Ammon's horn (tissue), 1 donor: ENCODE results near the gene RCOR1.
"Not testable (repeated sequence)": the region's sequence is repeated elsewhere in the genome, so short reads cannot be mapped to it uniquely, and the experiment has no call there.

Experiments used
- DNase-seq: peaks from one replicate; pipeline ENCODE4 v3.0.0-alpha.2; 2016; ENCODE audit warnings: low spot score

RCOR1 gene

DNA sequence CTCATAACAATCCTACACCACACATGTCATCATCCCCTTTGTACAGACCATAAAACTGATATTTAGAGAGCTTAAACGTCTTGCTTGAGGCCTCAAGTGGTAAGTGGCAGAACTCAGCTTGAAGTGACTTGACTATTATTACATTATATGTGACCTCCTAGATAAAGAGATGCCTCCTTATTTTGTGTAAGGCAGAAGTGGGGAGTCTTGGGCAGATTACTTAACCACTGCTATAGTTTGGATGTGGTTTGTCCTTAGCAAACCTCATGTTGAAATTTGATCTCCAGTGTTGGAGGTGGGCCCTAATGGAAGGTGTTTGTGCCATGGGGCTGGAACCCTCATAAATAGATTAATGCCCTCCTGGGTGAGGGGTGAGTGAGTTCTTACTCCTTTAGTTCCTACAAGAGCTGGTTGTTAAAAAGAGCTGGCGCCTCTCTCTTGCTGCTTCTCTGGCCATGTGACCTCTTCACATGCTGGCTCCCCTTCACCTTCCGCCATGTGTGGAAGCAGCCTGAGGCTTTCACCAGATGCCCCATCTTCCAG lies 37.4 kb downstream of the RCOR1 start:
- DNase-seq = no peak

DNA sequence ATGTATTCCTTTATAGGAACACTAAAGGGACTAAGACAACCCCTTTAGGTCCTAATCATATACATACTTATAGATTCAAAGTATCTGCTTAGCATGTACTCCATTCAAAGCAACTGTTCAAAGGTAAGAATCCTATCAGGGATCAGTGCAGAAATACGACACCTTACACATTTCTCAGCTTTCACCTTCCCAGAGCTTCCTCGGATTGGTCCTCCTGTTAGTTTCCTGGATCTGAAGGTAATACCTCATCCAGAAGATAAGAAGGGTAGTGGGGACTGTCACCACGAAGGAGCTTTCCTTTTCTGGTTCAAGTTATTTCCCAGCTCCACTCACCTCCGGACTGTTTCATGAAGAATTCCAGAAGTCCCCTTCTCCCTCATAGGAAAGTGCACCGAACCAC lies 38.0 kb downstream of the RCOR1 start:
- no peak for DNase-seq

- DNase-seq = no peak
Measured at GRCh38 chr14:102630881-102631280, 38.4 kb downstream of the RCOR1 start.

- no peak for DNase-seq
Measured at GRCh38 chr14:102633906-102634595, 41.6 kb downstream of the RCOR1 start.

DNA sequence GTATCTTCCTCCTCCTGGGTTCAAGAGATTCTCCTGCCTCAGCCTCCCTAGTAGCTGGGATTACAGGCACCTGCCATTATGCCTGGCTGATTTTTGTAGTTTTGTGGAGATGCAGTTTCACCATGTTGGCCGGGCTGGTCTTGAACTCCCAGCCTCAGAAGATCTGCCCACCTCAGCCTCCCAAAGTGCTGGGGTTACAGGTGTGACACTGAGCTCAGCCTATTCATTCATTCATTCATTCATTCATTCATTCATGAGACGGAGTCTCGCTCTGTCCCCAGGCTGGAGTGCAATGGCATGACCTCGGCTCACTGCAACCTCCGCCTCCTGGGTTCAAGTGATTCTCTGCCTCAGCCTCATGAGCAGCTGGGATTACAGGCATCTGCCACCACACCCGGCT lies 47.2 kb downstream of the RCOR1 start:
- DNase-seq = not testable (repeated sequence)

- no peak for DNase-seq
Measured at GRCh38 chr14:102644523-102644922, 52.1 kb downstream of the RCOR1 start.

- DNase-seq = no peak
Measured at GRCh38 chr14:102645746-102646440, 53.4 kb downstream of the RCOR1 start.

GRCh38 chr14:102646615-102647014 lies 54.2 kb downstream of the RCOR1 start:
- DNase-seq = no peak

DNA sequence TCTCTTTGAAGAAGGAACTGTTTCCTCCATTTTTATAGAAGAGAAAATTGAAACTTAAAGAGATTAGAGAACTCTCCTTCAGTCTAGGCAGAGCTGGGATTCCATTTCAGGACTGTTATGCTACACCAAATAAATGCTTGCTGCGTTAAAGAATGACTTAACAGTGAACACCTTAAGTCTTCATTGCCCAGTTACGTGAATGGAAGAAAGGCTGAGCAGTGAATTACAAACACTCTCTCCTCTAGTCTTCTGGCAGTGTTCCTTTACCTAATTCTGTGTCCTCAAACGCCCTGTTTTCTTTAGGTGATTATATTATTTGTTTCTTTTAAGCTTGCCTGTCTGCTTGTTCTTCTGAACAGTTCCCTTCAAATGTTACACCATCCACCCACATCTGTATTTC lies 59.7 kb downstream of the RCOR1 start:
- no peak for DNase-seq

- DNase-seq = no peak
Measured at GRCh38 chr14:102654298-102654697, 61.8 kb downstream of the RCOR1 start.

GRCh38 chr14:102655137-102655536 lies 62.7 kb downstream of the RCOR1 start:
- DNase-seq = no peak

DNA sequence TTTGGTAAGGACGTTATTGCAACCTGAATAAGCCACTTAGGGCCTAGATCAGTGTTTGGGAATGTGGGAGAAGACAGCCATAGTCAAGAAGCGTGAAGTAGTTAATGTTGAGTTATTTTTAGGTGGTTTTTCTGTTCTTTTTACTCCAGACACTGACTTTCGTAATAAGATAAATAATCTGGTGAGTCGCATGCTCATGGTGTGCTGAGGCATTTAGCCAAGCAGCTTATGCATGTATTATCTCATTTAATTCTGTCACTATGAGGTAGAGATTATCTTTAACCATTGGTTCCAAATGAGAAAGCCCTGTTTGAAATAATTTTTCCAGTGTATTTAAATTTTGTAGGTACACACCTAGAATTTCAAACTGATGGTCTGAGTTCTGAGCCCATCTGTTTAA lies 67.3 kb downstream of the RCOR1 start:
- no peak for DNase-seq

DNA sequence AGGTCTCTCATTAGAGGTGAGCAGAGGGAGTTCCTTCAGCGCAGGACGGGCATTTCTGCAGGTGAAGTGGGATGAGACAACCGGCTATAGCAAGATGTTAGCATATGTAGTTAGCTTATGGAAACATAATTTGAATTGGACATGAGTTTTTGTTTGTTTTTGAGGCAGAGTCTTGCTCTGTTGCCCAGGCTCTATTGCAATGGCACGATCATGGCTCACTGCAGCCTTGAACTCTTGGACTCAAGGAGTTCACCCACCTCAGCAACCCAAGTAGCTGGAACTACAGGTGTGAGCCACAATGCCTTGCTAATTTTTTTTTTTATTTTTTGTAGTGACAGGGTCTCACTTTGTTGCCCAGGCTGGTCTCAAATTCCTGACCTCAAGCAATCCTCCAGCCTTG lies 69.2 kb downstream of the RCOR1 start:
- DNase-seq = no peak

GRCh38 chr14:102662636-102663430 lies 70.4 kb downstream of the RCOR1 start:
- no peak for DNase-seq

- no peak for DNase-seq
Measured at GRCh38 chr14:102663440-102663839, 71.0 kb downstream of the RCOR1 start.

DNA sequence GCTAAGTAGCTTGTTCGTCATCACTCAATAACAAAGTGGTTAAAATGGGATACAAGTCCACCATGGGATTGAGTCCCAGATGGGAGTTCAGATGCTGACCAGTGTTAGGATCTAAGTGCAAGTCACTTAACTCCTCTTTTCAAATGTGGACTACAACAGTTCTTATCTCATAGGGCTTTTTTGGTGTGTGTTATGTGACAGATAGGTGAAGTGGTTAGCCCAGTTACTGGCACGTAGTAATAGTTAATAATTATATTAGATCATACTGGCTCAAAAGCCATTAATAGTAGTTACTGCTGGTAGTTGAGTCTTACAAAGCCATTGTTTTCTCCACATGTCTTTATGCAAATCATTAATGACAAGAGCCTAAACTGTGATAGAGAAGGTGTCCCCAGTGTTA lies 73.2 kb downstream of the RCOR1 start:
- DNase-seq = no peak

GRCh38 chr14:102666635-102667034 lies 74.2 kb downstream of the RCOR1 start:
- no peak for DNase-seq

- DNase-seq = no peak
Measured at GRCh38 chr14:102667703-102668102, 75.3 kb downstream of the RCOR1 start.

- DNase-seq = no peak
Measured at GRCh38 chr14:102668291-102668873, 75.9 kb downstream of the RCOR1 start.

DNA sequence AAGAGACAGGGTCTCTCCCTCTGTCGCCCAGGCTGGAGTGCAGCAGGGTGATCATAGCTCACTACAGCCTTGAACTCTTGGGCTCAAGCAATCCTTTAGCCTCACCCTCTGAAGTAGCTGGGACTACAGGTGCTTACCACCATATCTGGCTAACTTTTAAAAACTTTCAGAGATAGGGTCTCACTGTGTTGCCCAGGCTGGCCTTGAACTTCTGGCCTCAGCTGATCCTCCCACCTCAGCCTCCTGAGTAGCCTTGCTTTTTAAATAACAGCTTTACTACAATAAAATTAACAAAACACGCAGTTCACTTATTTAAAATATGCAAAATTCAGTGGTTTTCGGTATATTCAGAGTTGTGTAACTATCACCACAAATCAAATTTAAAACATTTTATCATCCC lies 79.0 kb downstream of the RCOR1 start:
- no peak for DNase-seq

- DNase-seq = no peak
Measured at GRCh38 chr14:102672410-102672960, 80.0 kb downstream of the RCOR1 start.

GRCh38 chr14:102675396-102675795 lies 82.9 kb downstream of the RCOR1 start:
- DNase-seq = no peak
